K562 (cell line): ENCODE measurements around the gene CSN3. TPM values are rescaled to one million over a fixed set of nuclear protein-coding genes. Genes with fewer than 3 reads are reported as not detected.

Experiments
- ATAC-seq: fragments of 200-7000 bp; cut with Tn5 transposase; 3 replicates; pipeline ENCODE4 v1.9.1; 2020; ENCODE audit warnings: moderate library complexity
- BruUV-seq: library from RNA; stranded (reverse); fragments of 400-500 nt; replicated peaks from 2 replicates; lab custom pipeline; 2021; lab: Mats Ljungman, UMichigan
- CTCF ChIA-PET: fragments of 300-600 bp; formaldehyde crosslinking; extraction: SDS; loops from one replicate; lab custom pipeline; 2021; ENCODE audit warnings: low intra/inter-chr PET ratio; lab: Yijun Ruan, JAX
- POLR2A ChIA-PET: fragments of 300-600, 350-650 bp; sonication (Branson Sonifier 250); formaldehyde crosslinking; extraction: SDS; loops from one replicate; lab custom pipeline; 2021; ENCODE audit warnings: antibody characterized with exemption, inconsistent platforms; lab: Yijun Ruan, JAX
- DNase-seq, 4 experiments: peaks; one replicate each; pipeline versions ENCODE4 v3.0.0 to v3.0.0-alpha.2; 2011 to 2018; ENCODE audit warnings: low spot score in 3 of 4, mixed read lengths in 3 of 4; ENCODE audit errors: extremely low read depth in 1 of 4
- FAIRE-seq: peaks from 2 replicates; lab custom pipeline; 2011; peaks lifted over from hg19 to GRCh38; lab: Jason Lieb, UNC
- H2AFZ ChIP-seq: 2 replicates; pipeline ENCODE4 v1.6.0; 2011; ENCODE audit warnings: low read depth, low read length, control low read depth, inconsistent platforms
- H3K27ac ChIP-seq: fragments of 200-600 bp; 3 replicates; pipeline ENCODE4 v1.8.0; 2011; ENCODE audit warnings: low read depth, mild to moderate bottlenecking, control low read depth, inconsistent platforms, low read length, moderate library complexity, mixed read lengths; ENCODE audit errors: extremely low read depth
- H3K27me3 ChIP-seq, 2 experiments: fragments of 300-600 bp in 1 of 2; 2 replicates in 1 of 2; 3 replicates in 1 of 2; pipeline versions ENCODE4 v1.6.0 to v1.8.0; 2011; ENCODE audit warnings: inconsistent platforms in 2 of 2, low read length in 2 of 2, mild to moderate bottlenecking in 1 of 2, mixed read lengths in 1 of 2, moderate library complexity in 1 of 2; ENCODE audit not compliant: control insufficient read depth in 2 of 2, insufficient read depth in 2 of 2
- H3K36me3 ChIP-seq: fragments of 300-600 bp; 3 replicates; pipeline ENCODE4 v1.8.0; 2011; ENCODE audit warnings: mild to moderate bottlenecking, low read length, inconsistent platforms; ENCODE audit not compliant: control insufficient read depth, insufficient read depth
- H3K4me1 ChIP-seq, 2 experiments: fragments of 200-600 bp in 1 of 2; replicated peaks in 1 of 2; 2 replicates in 1 of 2; 3 replicates in 1 of 2; pipeline versions ENCODE4 v1.5.1 to v1.8.0; 2011; ENCODE audit warnings: inconsistent platforms in 2 of 2, low read length in 2 of 2, mild to moderate bottlenecking in 1 of 2, mixed read lengths in 1 of 2, moderate library complexity in 1 of 2; ENCODE audit not compliant: control insufficient read depth in 2 of 2, insufficient read depth in 2 of 2
- H3K4me2 ChIP-seq: 2 replicates; pipeline ENCODE4 v1.6.1; 2011; ENCODE audit warnings: low read length, control low read depth, inconsistent platforms, mixed read lengths; ENCODE audit not compliant: insufficient read depth
- H3K4me3 ChIP-seq: fragments of 200-600 bp; sonication (generic), shearing (Covaris generic); 2 replicates; pipeline ENCODE4 v1.5.1; 2016; ENCODE audit warnings: control low read depth, inconsistent platforms
- H3K79me2 ChIP-seq: fragments of 200-600 bp; 3 replicates; pipeline ENCODE4 v1.8.0; 2011; ENCODE audit warnings: low read length, inconsistent platforms; ENCODE audit not compliant: control insufficient read depth, insufficient read depth
- H3K9ac ChIP-seq, 2 experiments: 2 replicates each; pipeline versions ENCODE4 v1.6.0 to v1.6.1; 2011; ENCODE audit warnings: low read depth in 2 of 2, low read length in 2 of 2, control low read depth in 1 of 2, inconsistent platforms in 1 of 2, mild to moderate bottlenecking in 1 of 2, mixed read lengths in 1 of 2; ENCODE audit not compliant: insufficient read depth in 1 of 2
- H3K9me1 ChIP-seq: one replicate; pipeline ENCODE4 v1.6.0; 2011; ENCODE audit warnings: inconsistent platforms, mild to moderate bottlenecking, low read length, moderate library complexity; ENCODE audit not compliant: control insufficient read depth, insufficient read depth
- H3K9me3 ChIP-seq: replicated peaks from 2 replicates; pipeline ENCODE4 v1.5.1; 2011; ENCODE audit warnings: low read depth, low read length, inconsistent platforms; ENCODE audit not compliant: control insufficient read depth, insufficient read depth
- H4K20me1 ChIP-seq: replicated peaks from 2 replicates; pipeline ENCODE4 v1.6.1; 2011; ENCODE audit warnings: low read length, inconsistent platforms, mixed read lengths; ENCODE audit not compliant: control insufficient read depth, insufficient read depth
- CREB3 ChIP-seq: fragments of 450-650 bp; conservative IDR thresholded peaks from 2 replicates; pipeline ENCODE4 v1.6.1; 2016; ENCODE audit warnings: missing genetic modification characterization, low read depth, mild to moderate bottlenecking, missing compliant biosample characterization, moderate library complexity
- E2F3 ChIP-seq: fragments of 250-450 bp; sonication (Bioruptor Pico); IDR thresholded peaks from 2 replicates; pipeline ENCODE4 v1.4.0; 2020; ENCODE audit warnings: mild to moderate bottlenecking
- HNRNPL ChIP-seq: fragments of 200-400 bp; formaldehyde crosslinking; IDR thresholded peaks from 2 replicates; pipeline ENCODE4 v1.6.1; 2017; ENCODE audit warnings: low read depth, mild to moderate bottlenecking, low read length
- IRF2 ChIP-seq: sonication (generic); formaldehyde crosslinking; IDR thresholded peaks from 2 replicates; pipeline ENCODE4 v1.8.1; 2022; ENCODE audit warnings: mild to moderate bottlenecking, missing genetic modification reagents
- IRF9 ChIP-seq: fragments of 450-650 bp; IDR thresholded peaks from 2 replicates; pipeline ENCODE4 v1.6.1; 2016; ENCODE audit warnings: missing biosample characterization, missing genetic modification characterization
- MAFF ChIP-seq: IDR thresholded peaks from 2 replicates; pipeline ENCODE4 v1.6.1; 2012; ENCODE audit warnings: low read length, improper control_type of control experiment
- MXI1 ChIP-seq: IDR thresholded peaks from 2 replicates; pipeline ENCODE4 v1.6.1; 2011; ENCODE audit warnings: low read depth, mild to moderate bottlenecking, improper control_type of control experiment, low read length
- POLR2AphosphoS2 ChIP-seq: IDR thresholded peaks from 2 replicates; pipeline ENCODE4 v1.6.1; 2012; ENCODE audit warnings: low read length, improper control_type of control experiment
- POLR2H ChIP-seq: IDR thresholded peaks from 2 replicates; pipeline ENCODE4 v1.6.1; 2016; ENCODE audit warnings: missing genetic modification characterization, low read depth, mild to moderate bottlenecking, control low read depth, missing compliant biosample characterization, moderate library complexity
- PTRF ChIP-seq: fragments of 450-650 bp; IDR thresholded peaks from 2 replicates; pipeline ENCODE4 v1.6.1; 2016; ENCODE audit warnings: mild to moderate bottlenecking, missing genetic modification characterization, missing compliant biosample characterization
- RFX1 ChIP-seq: fragments of 450-650 bp; IDR thresholded peaks from 2 replicates; pipeline ENCODE4 v1.6.1; 2016; ENCODE audit warnings: mild to moderate bottlenecking, moderate library complexity
- WHSC1 ChIP-seq: IDR thresholded peaks from one replicate; pipeline ENCODE4 v1.6.1; 2012; ENCODE audit warnings: low read length, control low read depth, inconsistent platforms
- YBX1 ChIP-seq: fragments of 450-650 bp; IDR thresholded peaks from 2 replicates; pipeline ENCODE4 v1.7.1; 2016; ENCODE audit warnings: mild to moderate bottlenecking
- ZFP1 ChIP-seq: fragments of 450-650 bp; formaldehyde crosslinking; IDR thresholded peaks from 2 replicates; pipeline ENCODE4 v1.4.0; 2020; ENCODE audit warnings: mild to moderate bottlenecking, mixed read lengths
- ZNF644 ChIP-seq: fragments of 200-800 bp; sonication (Bioruptor generic); IDR thresholded peaks from 2 replicates; pipeline ENCODE4 v1.6.1; 2016; ENCODE audit warnings: low read depth, missing genetic modification characterization, missing compliant biosample characterization
- WGBS: fragments of 100-300 bp; shearing (Covaris generic); methylation state at CpG from one replicate; pipeline ENCODE4 v1.1.6; 2016; ENCODE audit warnings: low coverage, mixed read lengths; ENCODE audit not compliant: insufficient coverage; ENCODE audit errors: missing lambda C conversion rate; 5-methylcytosine and 5-hydroxymethylcytosine counted together
- in situ Hi-C: fragments of 300-500 bp; cut with MboI; formaldehyde crosslinking; loops from 4 replicates; pipeline ENCODE4 v1.15.0; 2018; ENCODE audit warnings: inconsistent platforms, mixed read lengths
- intact Hi-C: fragments of 100-400 bp; cut with micrococcal nuclease; formaldehyde crosslinking; loops from 2 replicates; pipeline ENCODE4 v1.14.2; 2022
- polyA plus RNA-seq, 8 experiments: library from polyadenylated mRNA; depleted of rRNA in 4 of 8; stranded (reverse) in 5 of 8; unstranded in 3 of 8; fragments of >200 nt; fragmentation: Nextera tagmentation in 2 of 8; fragmentation: Illumina TruSeq in 1 of 8; extraction: Ambion mirVana in 2 of 8; extraction: Trizol in 1 of 8; gene quantifications; 2 replicates each; pipeline versions ENCODE4 v1.2.1 to v1.2.3, GENCODE V29; 2011 to 2014; ENCODE audit warnings: inconsistent platforms in 1 of 8, missing spikeins in 1 of 8
- total RNA-seq, 7 experiments: library from RNA; depleted of rRNA in 6 of 7; stranded (reverse); fragments of >200 nt in 6 of 7; fragmentation: Illumina TruSeq in 2 of 7; extraction: Trizol in 2 of 7; gene quantifications; 2 replicates each; pipeline versions ENCODE4 v1.2.1 to v1.2.3, GENCODE V29; 2011 to 2021; ENCODE audit warnings: low replicate concordance in 1 of 7
- TF ChIP-seq, protein P1 (sequence below): fragments of 250-450 bp; sonication (Bioruptor Pico); IDR thresholded peaks from 2 replicates; pipeline ENCODE4 v1.5.0; 2021; ENCODE audit warnings: mild to moderate bottlenecking, borderline replicate concordance

CSN3 gene
- total and polyA plus RNA-seq, 9 of the 15 experiments (the other 6 are each of a cell fraction or from before 2014, with no cell fraction given) = not detected

DNA sequence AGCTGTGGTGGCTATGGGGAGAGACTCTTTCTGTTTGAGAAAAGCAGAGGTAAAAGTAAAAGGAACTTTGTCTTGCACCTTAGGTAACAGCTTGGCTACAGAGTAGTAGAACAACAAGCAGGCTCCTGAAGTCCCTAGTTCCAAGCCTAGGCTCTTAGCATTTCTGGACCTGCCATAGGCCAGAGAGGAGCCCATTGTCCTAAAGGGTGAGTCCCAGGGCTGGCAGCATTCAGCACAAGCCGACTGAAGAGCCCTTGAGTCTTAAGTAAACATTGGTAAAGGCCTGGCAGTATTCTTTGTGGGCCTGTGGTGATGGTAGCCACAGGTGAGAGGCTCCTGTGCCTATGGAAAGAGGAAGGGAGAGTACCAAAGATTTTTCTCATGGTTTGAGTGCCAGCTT is 38.2 kb downstream of the CSN3 start (continued):
- TF ChIP-seq, protein P1, sequence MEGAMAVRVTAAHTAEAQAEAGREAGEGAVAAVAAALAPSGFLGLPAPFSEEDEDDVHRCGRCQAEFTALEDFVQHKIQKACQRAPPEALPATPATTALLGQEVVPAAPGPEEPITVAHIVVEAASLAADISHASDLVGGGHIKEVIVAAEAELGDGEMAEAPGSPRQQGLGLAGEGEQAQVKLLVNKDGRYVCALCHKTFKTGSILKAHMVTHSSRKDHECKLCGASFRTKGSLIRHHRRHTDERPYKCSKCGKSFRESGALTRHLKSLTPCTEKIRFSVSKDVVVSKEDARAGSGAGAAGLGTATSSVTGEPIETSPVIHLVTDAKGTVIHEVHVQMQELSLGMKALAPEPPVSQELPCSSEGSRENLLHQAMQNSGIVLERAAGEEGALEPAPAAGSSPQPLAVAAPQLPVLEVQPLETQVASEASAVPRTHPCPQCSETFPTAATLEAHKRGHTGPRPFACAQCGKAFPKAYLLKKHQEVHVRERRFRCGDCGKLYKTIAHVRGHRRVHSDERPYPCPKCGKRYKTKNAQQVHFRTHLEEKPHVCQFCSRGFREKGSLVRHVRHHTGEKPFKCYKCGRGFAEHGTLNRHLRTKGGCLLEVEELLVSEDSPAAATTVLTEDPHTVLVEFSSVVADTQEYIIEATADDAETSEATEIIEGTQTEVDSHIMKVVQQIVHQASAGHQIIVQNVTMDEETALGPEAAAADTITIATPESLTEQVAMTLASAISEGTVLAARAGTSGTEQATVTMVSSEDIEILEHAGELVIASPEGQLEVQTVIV (CRISPR knock-in tag) = no peak
- TF ChIP-seq, all 486 proteins: peak for 0

- no peak for FAIRE-seq
- BruUV-seq = no TSS peak
- in situ Hi-C loops = no loop called here
These were observed 46.3 kb downstream of the CSN3 start for GRCh38 chr4:70288651-70289050.

More at GRCh38 chr4:70288651-70289050, 46.3 kb downstream of the CSN3 start:
- DNase-seq (no peak), ATAC-seq (no peak)
- no peaks in the 10 kb centered on the region for H3K79me2 ChIP-seq
- no peaks in the 10 kb centered on the region for H3K36me3 ChIP-seq
- no peak overlapping the region for H3K9ac ChIP-seq
- 0% methylated on average over 1 of the region's 1 CpG for WGBS
- H3K4me3 ChIP-seq = no peak overlapping the region
- H2AFZ ChIP-seq = no peak overlapping the region
- TF ChIP-seq HNRNPL (no peak), POLR2AphosphoS2 (no peak), YBX1 (no peak), ZNF644 (tag) (no peak), PTRF (no peak), ZFP1 (CRISPR knock-in tag) (no peak), IRF9 (tag) (no peak), IRF2 (no peak), E2F3 (CRISPR knock-in tag) (no peak), WHSC1 (no peak), CREB3 (tag) (no peak), MXI1 (no peak), MAFF (no peak), RFX1 (no peak), POLR2H (tag) (no peak)
- H3K9me3 ChIP-seq = no peaks in the 10 kb centered on the region
- H3K4me1 ChIP-seq = no peaks in the 10 kb centered on the region
- intact Hi-C loops = no loop called here
- POLR2A ChIA-PET = no interaction called here
- no peaks in the 10 kb centered on the region for H4K20me1 ChIP-seq
- H3K27ac ChIP-seq = no peak overlapping the region
- H3K4me2 ChIP-seq = no peak overlapping the region
- H3K9me1 ChIP-seq = no peaks in the 10 kb centered on the region
- CTCF ChIA-PET = no interaction called here
- no peaks in the 10 kb centered on the region for H3K27me3 ChIP-seq
